ENCODE results near the gene CDKAL1.

The CDKAL1 gene

DNA sequence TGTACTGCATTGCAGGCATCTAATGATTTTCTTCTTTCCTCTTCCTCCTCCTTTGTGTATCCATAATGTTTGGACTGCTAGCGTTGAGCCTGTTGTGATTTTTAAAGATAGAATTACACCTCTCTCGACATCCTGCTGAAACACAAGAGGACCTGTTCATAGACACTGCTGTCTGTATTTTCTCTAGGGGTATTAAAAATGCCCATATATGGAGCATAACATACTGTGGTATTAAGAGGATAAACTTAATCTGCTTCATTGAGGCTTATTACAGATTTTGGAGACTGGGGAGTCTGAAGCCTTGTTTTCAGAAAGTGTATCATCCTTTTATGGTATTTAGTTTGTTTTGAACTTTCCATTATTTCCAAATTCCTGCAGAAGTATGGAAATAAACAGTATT is 414.3 kb downstream of the CDKAL1 start:
- peaks cover 3% of the 10 kb centered on the region for H3K79me1 ChIP-seq (replicated peaks; ENCODE audit: low read length, poor library complexity, severe bottlenecking)
- H3K4me1 ChIP-seq (ENCODE audit: control insufficient read depth, insufficient read depth, low read depth, low read length), result peaks cover 3% of the 10 kb centered on the region
- H3K36me3 ChIP-seq (ENCODE audit: control insufficient read depth in 1 of 2, insufficient read depth in 2 of 2, low read depth in 1 of 2, low read length in 2 of 2), result no peaks in the 10 kb centered on the region
- no peak overlapping the region for H3K18ac ChIP-seq (ENCODE audit: low read depth in 1 of 2, low read length in 2 of 2)
- H3K4me2 ChIP-seq (ENCODE audit: low read length, poor library complexity, severe bottlenecking), result no peak overlapping the region
- WGBS, result no CpG with 5 or more reads among the region's 2 CpGs
- no peak overlapping the region for H2AFZ ChIP-seq (ENCODE audit: low read depth, low read length)
- DNase-seq, result no peak
- H4K91ac ChIP-seq (ENCODE audit: low read length), result no peak overlapping the region
- H3K9me3 ChIP-seq (ENCODE audit: control insufficient read depth, low read length), result peaks cover under 1% of the 10 kb centered on the region
- H2BK12ac ChIP-seq (ENCODE audit: low read length in 2 of 2), result no peak overlapping the region
- H3K14ac ChIP-seq (ENCODE audit: low read length in 2 of 2), result no peak overlapping the region
- no peak overlapping the region for H2BK5ac ChIP-seq (ENCODE audit: low read depth, low read length, poor library complexity, severe bottlenecking)
- no peak overlapping the region for H2AK5ac ChIP-seq (ENCODE audit: low read length, severe bottlenecking)
- no peak overlapping the region for H3K4me3 ChIP-seq (ENCODE audit: insufficient read depth in 1 of 2, low read depth in 1 of 2, low read length in 2 of 2)
- H2BK120ac ChIP-seq (ENCODE audit: low read depth, low read length), result no peak overlapping the region
- H3K27me3 ChIP-seq (ENCODE audit: control insufficient read depth in 1 of 2, insufficient read depth in 1 of 2, low read length in 2 of 2), result no peaks in the 10 kb centered on the region
- no peak overlapping the region for H4K8ac ChIP-seq (ENCODE audit: low read length)
- no peak overlapping the region for H2BK15ac ChIP-seq (ENCODE audit: low read depth, poor library complexity, severe bottlenecking)
- H3K27ac ChIP-seq (ENCODE audit: low read length, poor library complexity, severe bottlenecking), result no peak overlapping the region
- H3K4ac ChIP-seq (ENCODE audit: low read depth in 1 of 2, low read length in 2 of 2), result no peak overlapping the region
- no peak overlapping the region for H3K23ac ChIP-seq (ENCODE audit: low read length in 2 of 2)
- H3K9ac ChIP-seq (ENCODE audit: low read length), result no peak overlapping the region

DNA sequence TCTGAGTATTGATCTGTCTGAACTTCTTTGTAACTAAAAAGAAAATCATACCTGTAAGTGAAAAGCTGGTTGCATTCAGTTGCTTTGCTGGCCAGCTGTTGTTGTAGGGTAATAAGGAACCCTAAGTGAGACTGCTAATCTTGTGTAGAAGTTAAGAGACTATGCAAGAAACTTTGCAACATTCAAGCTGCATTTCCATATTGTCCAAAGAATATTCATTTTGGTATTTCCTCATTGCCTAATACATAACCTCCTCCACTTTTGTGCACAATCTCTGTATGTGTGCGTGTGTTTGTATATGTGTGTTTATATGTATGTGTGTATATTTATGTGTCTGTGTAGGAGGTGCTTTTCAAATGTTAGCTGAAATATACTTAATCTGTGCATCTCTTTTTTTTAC is 414.9 kb downstream of the CDKAL1 start:
- H3K27me3 ChIP-seq (ENCODE audit: control insufficient read depth in 1 of 2, insufficient read depth in 1 of 2, low read length in 2 of 2), result no peaks in the 10 kb centered on the region
- no peak overlapping the region for H4K8ac ChIP-seq (ENCODE audit: low read length)
- H3K79me1 ChIP-seq (replicated peaks; ENCODE audit: low read length, poor library complexity, severe bottlenecking), result no peaks in the 10 kb centered on the region
- no peak overlapping the region for H2BK12ac ChIP-seq (ENCODE audit: low read length in 2 of 2)
- no peak overlapping the region for H3K18ac ChIP-seq (ENCODE audit: low read depth in 1 of 2, low read length in 2 of 2)
- H2BK15ac ChIP-seq (ENCODE audit: low read depth, poor library complexity, severe bottlenecking), result no peak overlapping the region
- no peak overlapping the region for H2AK5ac ChIP-seq (ENCODE audit: low read length, severe bottlenecking)
- no peak overlapping the region for H4K91ac ChIP-seq (ENCODE audit: low read length)
- H2AFZ ChIP-seq (ENCODE audit: low read depth, low read length), result no peak overlapping the region
- no peak overlapping the region for H3K14ac ChIP-seq (ENCODE audit: low read length in 2 of 2)
- no peaks in the 10 kb centered on the region for H3K9me3 ChIP-seq (ENCODE audit: control insufficient read depth, low read length)
- H2BK120ac ChIP-seq (ENCODE audit: low read depth, low read length), result no peak overlapping the region
- no peak overlapping the region for H3K23ac ChIP-seq (ENCODE audit: low read length in 2 of 2)
- H2BK5ac ChIP-seq (ENCODE audit: low read depth, low read length, poor library complexity, severe bottlenecking), result no peak overlapping the region
- H3K4me2 ChIP-seq (ENCODE audit: low read length, poor library complexity, severe bottlenecking), result no peak overlapping the region
- H3K4ac ChIP-seq (ENCODE audit: low read depth in 1 of 2, low read length in 2 of 2), result no peak overlapping the region
- peaks cover 3% of the 10 kb centered on the region for H3K4me1 ChIP-seq (ENCODE audit: control insufficient read depth, insufficient read depth, low read depth, low read length)
- no peak overlapping the region for H3K27ac ChIP-seq (ENCODE audit: low read length, poor library complexity, severe bottlenecking)
- WGBS, result 86% methylated on average over 1 of the region's 1 CpG
- DNase-seq, result no peak
- H3K36me3 ChIP-seq (ENCODE audit: control insufficient read depth in 1 of 2, insufficient read depth in 2 of 2, low read depth in 1 of 2, low read length in 2 of 2), result no peaks in the 10 kb centered on the region
- no peak overlapping the region for H3K4me3 ChIP-seq (ENCODE audit: insufficient read depth in 1 of 2, low read depth in 1 of 2, low read length in 2 of 2)
- no peak overlapping the region for H3K9ac ChIP-seq (ENCODE audit: low read length)

DNA sequence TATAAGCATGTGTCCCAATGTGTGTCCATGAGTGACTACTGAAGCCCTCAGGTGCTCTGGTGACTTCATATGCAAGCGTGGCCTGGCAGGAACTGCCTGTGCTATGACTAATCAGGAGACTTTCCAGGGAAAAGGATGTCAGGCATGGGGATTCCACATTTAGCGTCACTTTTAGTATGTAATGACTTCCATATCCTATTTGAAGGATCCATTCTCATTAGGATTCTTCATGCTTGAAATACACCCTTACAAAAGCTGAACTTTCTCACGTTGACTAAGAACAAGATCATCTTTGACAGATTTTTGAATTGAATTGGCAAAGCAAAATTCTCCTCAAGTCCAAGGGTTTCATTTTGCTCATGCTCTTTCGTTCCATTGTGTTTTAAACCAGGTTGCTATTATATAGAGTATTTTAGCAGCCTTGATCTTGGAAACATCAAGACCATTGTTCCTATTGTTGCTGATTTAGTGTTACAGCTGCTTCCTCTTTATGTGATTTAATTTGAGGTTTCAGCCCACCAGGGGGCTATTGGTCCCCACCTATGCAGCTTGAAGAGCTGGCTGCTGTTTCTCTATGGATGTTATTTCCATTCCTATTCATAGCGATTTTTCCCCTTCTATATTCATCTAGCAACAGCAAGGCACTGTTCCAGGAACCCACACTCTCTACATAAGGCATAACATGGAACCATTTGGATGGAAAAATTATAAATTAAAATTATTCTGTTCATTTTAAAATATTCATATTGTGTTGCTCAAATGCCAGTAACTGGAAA is 418.6 kb downstream of the CDKAL1 start:
- no peak overlapping the region for H4K8ac ChIP-seq (ENCODE audit: low read length)
- no peak overlapping the region for H2BK120ac ChIP-seq (ENCODE audit: low read depth, low read length)
- no peaks in the 10 kb centered on the region for H3K79me1 ChIP-seq (replicated peaks; ENCODE audit: low read length, poor library complexity, severe bottlenecking)
- peaks cover 0 to 7% of the 10 kb centered on the region in 2 experiments for H3K36me3 ChIP-seq (ENCODE audit: control insufficient read depth in 1 of 2, insufficient read depth in 2 of 2, low read depth in 1 of 2, low read length in 2 of 2)
- H3K27me3 ChIP-seq (ENCODE audit: control insufficient read depth in 1 of 2, insufficient read depth in 1 of 2, low read length in 2 of 2), result no peaks in the 10 kb centered on the region
- H3K4ac ChIP-seq (ENCODE audit: low read depth in 1 of 2, low read length in 2 of 2), result peak overlapping the region in 1 of 2 experiments; percentile 26
- no peak overlapping the region for H2AFZ ChIP-seq (ENCODE audit: low read depth, low read length)
- H3K9ac ChIP-seq (ENCODE audit: low read length), result no peak overlapping the region
- no peak overlapping the region for H2BK5ac ChIP-seq (ENCODE audit: low read depth, low read length, poor library complexity, severe bottlenecking)
- no peak overlapping the region for H3K4me3 ChIP-seq (ENCODE audit: insufficient read depth in 1 of 2, low read depth in 1 of 2, low read length in 2 of 2)
- no peak overlapping the region for H2BK12ac ChIP-seq (ENCODE audit: low read length in 2 of 2)
- H3K4me2 ChIP-seq (ENCODE audit: low read length, poor library complexity, severe bottlenecking), result no peak overlapping the region
- no peak overlapping the region for H3K23ac ChIP-seq (ENCODE audit: low read length in 2 of 2)
- no peak overlapping the region for H3K14ac ChIP-seq (ENCODE audit: low read length in 2 of 2)
- H3K4me1 ChIP-seq (ENCODE audit: control insufficient read depth, insufficient read depth, low read depth, low read length), result peaks cover 3% of the 10 kb centered on the region
- H4K91ac ChIP-seq (ENCODE audit: low read length), result peak overlapping the region; percentile 15
- peak; percentile 79 for DNase-seq
- no peak overlapping the region for H2BK15ac ChIP-seq (ENCODE audit: low read depth, poor library complexity, severe bottlenecking)
- no peak overlapping the region for H3K18ac ChIP-seq (ENCODE audit: low read depth in 1 of 2, low read length in 2 of 2)
- H3K9me3 ChIP-seq (ENCODE audit: control insufficient read depth, low read length), result no peaks in the 10 kb centered on the region
- 41% methylated on average over 4 of the region's 5 CpGs for WGBS
- H3K27ac ChIP-seq (ENCODE audit: low read length, poor library complexity, severe bottlenecking), result no peak overlapping the region
- no peak overlapping the region for H2AK5ac ChIP-seq (ENCODE audit: low read length, severe bottlenecking)

DNA sequence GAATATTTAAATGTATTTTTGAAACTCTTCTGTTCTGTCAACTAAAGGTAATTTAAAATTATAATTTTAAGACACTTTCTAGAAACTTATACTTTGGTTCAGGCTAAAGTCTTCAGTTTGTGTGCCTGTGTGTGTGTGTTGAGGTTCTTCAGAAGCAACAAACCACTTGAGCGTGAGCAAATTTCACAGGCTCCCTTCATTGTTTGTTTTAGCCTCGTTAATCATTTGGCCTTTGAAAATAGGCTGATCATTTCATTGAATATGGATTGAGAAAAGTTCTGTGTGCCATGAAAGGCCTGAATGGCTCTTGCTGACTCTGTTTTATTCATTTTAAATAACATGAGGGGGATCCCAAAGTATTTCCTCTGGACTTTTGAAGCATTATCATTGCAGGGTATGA is 420.1 kb downstream of the CDKAL1 start:
- no peak overlapping the region for H3K14ac ChIP-seq (ENCODE audit: low read length in 2 of 2)
- H3K4ac ChIP-seq (ENCODE audit: low read depth in 1 of 2, low read length in 2 of 2), result no peak overlapping the region
- H3K4me1 ChIP-seq (ENCODE audit: control insufficient read depth, insufficient read depth, low read depth, low read length), result peaks cover 3% of the 10 kb centered on the region
- H3K79me1 ChIP-seq (replicated peaks; ENCODE audit: low read length, poor library complexity, severe bottlenecking), result no peaks in the 10 kb centered on the region
- H2AFZ ChIP-seq (ENCODE audit: low read depth, low read length), result no peak overlapping the region
- no peaks in the 10 kb centered on the region for H3K9me3 ChIP-seq (ENCODE audit: control insufficient read depth, low read length)
- H3K4me3 ChIP-seq (ENCODE audit: insufficient read depth in 1 of 2, low read depth in 1 of 2, low read length in 2 of 2), result no peak overlapping the region
- H3K18ac ChIP-seq (ENCODE audit: low read depth in 1 of 2, low read length in 2 of 2), result no peak overlapping the region
- no peak overlapping the region for H2AK5ac ChIP-seq (ENCODE audit: low read length, severe bottlenecking)
- no peak overlapping the region for H4K8ac ChIP-seq (ENCODE audit: low read length)
- no peak overlapping the region for H4K91ac ChIP-seq (ENCODE audit: low read length)
- H3K9ac ChIP-seq (ENCODE audit: low read length), result no peak overlapping the region
- no peak overlapping the region for H2BK5ac ChIP-seq (ENCODE audit: low read depth, low read length, poor library complexity, severe bottlenecking)
- H3K36me3 ChIP-seq (ENCODE audit: control insufficient read depth in 1 of 2, insufficient read depth in 2 of 2, low read depth in 1 of 2, low read length in 2 of 2), result peaks cover 0 to 7% of the 10 kb centered on the region in 2 experiments
- no peak overlapping the region for H3K23ac ChIP-seq (ENCODE audit: low read length in 2 of 2)
- WGBS, result 60% methylated on average over 2 of the region's 2 CpGs
- H2BK120ac ChIP-seq (ENCODE audit: low read depth, low read length), result no peak overlapping the region
- DNase-seq, result no peak
- H2BK12ac ChIP-seq (ENCODE audit: low read length in 2 of 2), result no peak overlapping the region
- H3K4me2 ChIP-seq (ENCODE audit: low read length, poor library complexity, severe bottlenecking), result no peak overlapping the region
- H3K27me3 ChIP-seq (ENCODE audit: control insufficient read depth in 1 of 2, insufficient read depth in 1 of 2, low read length in 2 of 2), result no peaks in the 10 kb centered on the region
- H3K27ac ChIP-seq (ENCODE audit: low read length, poor library complexity, severe bottlenecking), result no peak overlapping the region
- no peak overlapping the region for H2BK15ac ChIP-seq (ENCODE audit: low read depth, poor library complexity, severe bottlenecking)

All from mesenchymal stem cell (in vitro differentiated cells and primary cell).